OCI-LY3 (cell line): ENCODE results near the gene CAMTA1.

Experiments used
- H2AFZ ChIP-seq: fragments of 200-600, 300-600 bp; shearing (Covaris generic); 2 replicates; pipeline ENCODE4 v1.6.0; 2014; ENCODE audit warnings: antibody characterized with exemption, low read depth, low read length
- H3K27ac ChIP-seq: fragments of 200-600, 300-600 bp; sonication (generic); 2 replicates; pipeline ENCODE4 v1.5.1; 2014; ENCODE audit warnings: mild to moderate bottlenecking, low read length, moderate library complexity, mixed read lengths
- H3K27me3 ChIP-seq: fragments of 200-600, 300-600 bp; sonication (generic); 2 replicates; pipeline ENCODE4 v1.6.1; 2014; ENCODE audit warnings: low read depth, low read length, mixed read lengths
- H3K36me3 ChIP-seq: fragments of 200-600, 300-600 bp; sonication (generic); replicated peaks from 2 replicates; pipeline ENCODE3; 2014; ENCODE audit warnings: low read depth, low read length, mixed read lengths
- H3K4me1 ChIP-seq: fragments of 300-600, 200-600 bp; sonication (generic); 2 replicates; pipeline ENCODE4 v1.6.1; 2014; ENCODE audit warnings: low read length, mixed read lengths
- H3K4me2 ChIP-seq: fragments of 200-600, 300-600 bp; sonication (generic); 2 replicates; pipeline ENCODE4 v1.6.1; 2014; ENCODE audit warnings: low read length, mixed read lengths
- H3K4me3 ChIP-seq: fragments of 300-600, 200-600 bp; sonication (generic); 2 replicates; pipeline ENCODE4 v1.5.1; 2014; ENCODE audit warnings: antibody characterized with exemption, mild to moderate bottlenecking, low read length, moderate library complexity
- H3K79me2 ChIP-seq: fragments of 300-600, 200-600 bp; shearing (Covaris generic); 2 replicates; pipeline ENCODE4 v1.6.1; 2014; ENCODE audit warnings: mild to moderate bottlenecking, low read length, mixed read lengths
- H3K9ac ChIP-seq: fragments of 300-600, 200-600 bp; shearing (Covaris generic); 2 replicates; pipeline ENCODE4 v1.6.0; 2014; ENCODE audit warnings: mild to moderate bottlenecking, low read length, moderate library complexity
- H3K9me3 ChIP-seq: fragments of 200-600, 300-600 bp; shearing (Covaris generic); 2 replicates; pipeline ENCODE4 v1.6.1; 2014; ENCODE audit warnings: low read length, mixed read lengths; ENCODE audit not compliant: insufficient read depth
- H4K20me1 ChIP-seq: fragments of 200-600, 300-600 bp; sonication (generic); 2 replicates; pipeline ENCODE4 v1.6.1; 2016; ENCODE audit warnings: low read length, mixed read lengths; ENCODE audit not compliant: insufficient read depth
- CTCF ChIP-seq: fragments of 200-600, 300-600 bp; sonication (generic); IDR thresholded peaks from 2 replicates; pipeline ENCODE4 v1.5.1; 2014; ENCODE audit warnings: antibody characterized with exemption, low read length, low read depth
- EZH2phosphoT487 ChIP-seq: fragments of 200-600 bp; shearing (Covaris generic); IDR thresholded peaks from 2 replicates; pipeline ENCODE4 v1.6.1; 2018; ENCODE audit warnings: antibody characterized with exemption, mixed run types, low read depth

CAMTA1 gene

DNA sequence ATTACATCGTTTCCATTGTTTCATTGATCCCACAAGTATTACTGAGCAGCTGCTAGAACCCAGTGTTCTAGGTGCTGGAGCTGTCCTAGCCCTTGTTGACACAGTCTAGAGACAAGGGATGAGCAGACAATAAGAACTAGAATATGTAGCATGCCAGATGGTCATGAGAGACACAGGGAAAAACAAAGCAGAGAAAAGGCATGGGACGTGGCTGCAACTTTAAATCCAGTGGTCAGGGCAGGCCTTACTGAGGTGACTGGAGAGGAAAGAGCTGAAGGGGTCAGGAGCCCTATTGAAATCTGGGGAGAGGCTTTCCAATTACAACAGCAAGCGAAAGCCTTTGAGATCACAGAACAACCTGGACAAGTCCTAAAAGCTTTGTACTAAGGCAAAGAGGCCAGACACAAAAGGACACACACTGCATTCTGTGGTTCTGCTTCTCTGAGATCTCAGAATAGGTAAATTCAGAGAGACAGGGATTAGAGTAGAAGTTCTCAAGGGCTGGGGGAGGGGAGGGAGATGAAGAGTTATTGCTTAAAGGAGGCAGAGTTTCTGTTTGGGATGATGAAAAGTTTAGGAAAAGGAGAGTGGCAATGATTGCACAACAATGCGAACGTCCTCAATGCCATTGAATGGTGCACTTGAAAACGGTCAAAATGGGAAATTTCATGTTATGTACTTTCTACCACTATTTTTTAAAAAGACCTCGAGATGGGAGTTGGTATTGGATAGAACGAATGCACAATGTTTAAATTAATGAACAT lies 518.5 kb downstream of the CAMTA1 start:
- TF ChIP-seq CTCF (no peak), EZH2phosphoT487 (no peak)
- Histone ChIP-seq H3K9me3 (no peaks in the 10 kb centered on the region), H4K20me1 (no peaks in the 10 kb centered on the region), H3K4me1 (peaks cover 31% of the 10 kb centered on the region), H3K27ac (no peak overlapping the region), H3K9ac (no peak overlapping the region), H2AFZ (no peak overlapping the region), H3K4me2 (peak overlapping the region; percentile 16; the same call in 1 of the 2 replicates), H3K36me3 (no peaks in the 10 kb centered on the region), H3K79me2 (no peaks in the 10 kb centered on the region), H3K27me3 (no peaks in the 10 kb centered on the region), H3K4me3 (no peak overlapping the region)

GRCh38 chr1:7313081-7313546 lies 527.9 kb downstream of the CAMTA1 start:
- H2AFZ ChIP-seq, result no peak overlapping the region

GRCh38 chr1:7313826-7314225 lies 528.6 kb downstream of the CAMTA1 start:
- Histone ChIP-seq H2AFZ (no peak overlapping the region), H3K4me3 (no peak overlapping the region), H3K9me3 (no peaks in the 10 kb centered on the region), H3K27me3 (no peaks in the 10 kb centered on the region), H3K9ac (no peak overlapping the region), H4K20me1 (no peaks in the 10 kb centered on the region), H3K27ac (no peak overlapping the region), H3K36me3 (no peaks in the 10 kb centered on the region), H3K79me2 (no peaks in the 10 kb centered on the region), H3K4me1 (peaks cover 4% of the 10 kb centered on the region; the same call in 1 of the 2 replicates), H3K4me2 (no peak overlapping the region)
- TF ChIP-seq CTCF, result no peak
- no peak for TF ChIP-seq EZH2phosphoT487

More at GRCh38 chr1:7313081-7313546, 527.9 kb downstream of the CAMTA1 start:
- no peak overlapping the region for H3K4me3 ChIP-seq
- no peaks in the 10 kb centered on the region for H3K36me3 ChIP-seq
- no peaks in the 10 kb centered on the region for H3K27me3 ChIP-seq
- H3K4me2 ChIP-seq, result no peak overlapping the region
- no peaks in the 10 kb centered on the region for H4K20me1 ChIP-seq
- no peaks in the 10 kb centered on the region for H3K79me2 ChIP-seq
- H3K4me1 ChIP-seq, result peaks cover 4% of the 10 kb centered on the region; the same call in 1 of the 2 replicates
- H3K9me3 ChIP-seq, result no peaks in the 10 kb centered on the region
- H3K9ac ChIP-seq, result no peak overlapping the region
- H3K27ac ChIP-seq, result no peak overlapping the region
- TF ChIP-seq CTCF, result no peak
- no peak for TF ChIP-seq EZH2phosphoT487

DNA sequence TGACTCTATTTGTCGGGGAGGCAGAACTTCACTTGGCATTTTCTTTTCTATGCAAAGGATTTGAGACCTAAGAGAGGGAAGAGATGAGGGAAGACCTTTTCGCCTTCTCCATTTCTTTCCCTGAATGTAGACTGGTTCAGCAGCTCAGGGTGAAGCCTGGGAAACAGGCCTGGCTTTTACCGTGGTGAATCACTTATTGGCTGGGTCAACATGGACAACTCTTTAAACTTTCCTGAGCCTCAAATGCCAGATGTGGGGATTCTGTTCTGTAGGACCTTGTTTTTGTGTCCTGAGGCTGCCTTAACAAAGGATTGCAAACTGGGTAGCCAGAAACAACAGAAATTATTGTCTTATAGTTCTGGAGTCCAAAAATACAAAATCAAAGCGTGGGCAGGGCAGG lies 530.1 kb downstream of the CAMTA1 start:
- Histone ChIP-seq H3K9me3 (no peaks in the 10 kb centered on the region), H3K4me1 (peaks cover under 1% of the 10 kb centered on the region; the same call in 1 of the 2 replicates), H4K20me1 (no peaks in the 10 kb centered on the region), H3K36me3 (no peaks in the 10 kb centered on the region), H3K27ac (no peak overlapping the region), H3K4me3 (no peak overlapping the region), H3K4me2 (no peak overlapping the region), H3K79me2 (no peaks in the 10 kb centered on the region), H3K27me3 (no peaks in the 10 kb centered on the region), H2AFZ (no peak overlapping the region), H3K9ac (no peak overlapping the region)
- TF ChIP-seq EZH2phosphoT487 (no peak), CTCF (no peak)
